Stimulated activated naive CD4-positive, alpha-beta T cell treated with Interleukin-2 at 50 U/mL for 16 hours (primary cell): ENCODE results near the gene BIK.

Experiments
- DNase-seq: peaks from one replicate; lab custom pipeline; 2025; lab: John Stamatoyannopoulos, UW

Gene BIK, protein sequence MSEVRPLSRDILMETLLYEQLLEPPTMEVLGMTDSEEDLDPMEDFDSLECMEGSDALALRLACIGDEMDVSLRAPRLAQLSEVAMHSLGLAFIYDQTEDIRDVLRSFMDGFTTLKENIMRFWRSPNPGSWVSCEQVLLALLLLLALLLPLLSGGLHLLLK

DNA sequence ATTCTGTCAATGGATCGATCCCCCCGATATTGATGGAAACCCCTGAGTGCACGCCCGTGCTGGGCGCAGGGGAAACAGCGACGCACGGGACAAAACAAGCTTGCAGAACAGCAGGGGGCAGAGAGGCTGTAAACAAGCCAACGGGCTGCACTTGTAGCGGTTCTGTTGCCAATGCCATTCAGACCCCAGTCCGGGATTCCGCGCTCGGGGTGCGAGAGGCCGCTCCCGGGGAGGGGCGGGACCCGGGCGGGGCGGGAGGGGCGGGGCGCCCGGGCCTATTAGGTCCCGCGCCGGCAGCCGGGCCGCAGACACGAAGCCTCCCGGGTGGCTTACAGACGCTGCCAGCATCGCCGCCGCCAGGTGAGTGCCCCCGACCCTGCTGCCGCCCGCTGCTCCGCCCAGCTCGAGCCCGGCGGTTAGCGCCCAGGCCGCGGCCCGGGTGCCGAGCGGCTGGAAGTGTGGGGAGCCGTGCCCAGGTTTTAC is at the start of gene BIK:
TSS of gene BIK (plus strand) at position 307 of the 483 bp plus-strand sequence. CDS start 13,273 bp downstream, outside the sequence.
- peak; percentile 14 for DNase-seq

DNA sequence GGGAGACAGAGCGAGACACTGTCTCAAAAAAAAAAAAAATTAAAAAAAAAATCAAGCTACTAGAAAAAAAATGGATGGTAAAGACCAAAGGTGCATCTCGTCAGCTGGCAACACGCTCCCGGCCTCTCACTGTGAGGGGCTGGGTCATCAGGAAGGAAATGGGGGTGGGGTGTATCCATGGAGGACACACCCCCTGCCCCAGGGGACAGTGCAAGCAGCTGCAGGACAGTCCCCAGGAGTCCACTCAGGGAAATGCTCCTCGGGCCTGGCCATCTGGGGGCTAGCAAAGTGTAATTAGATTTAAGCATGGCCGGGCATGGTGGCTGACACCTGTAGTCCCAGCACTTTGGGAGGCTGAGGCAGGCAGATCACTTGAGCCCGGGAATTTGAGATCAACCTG is 44.4 kb upstream of the BIK start:
- no peak for DNase-seq

DNA sequence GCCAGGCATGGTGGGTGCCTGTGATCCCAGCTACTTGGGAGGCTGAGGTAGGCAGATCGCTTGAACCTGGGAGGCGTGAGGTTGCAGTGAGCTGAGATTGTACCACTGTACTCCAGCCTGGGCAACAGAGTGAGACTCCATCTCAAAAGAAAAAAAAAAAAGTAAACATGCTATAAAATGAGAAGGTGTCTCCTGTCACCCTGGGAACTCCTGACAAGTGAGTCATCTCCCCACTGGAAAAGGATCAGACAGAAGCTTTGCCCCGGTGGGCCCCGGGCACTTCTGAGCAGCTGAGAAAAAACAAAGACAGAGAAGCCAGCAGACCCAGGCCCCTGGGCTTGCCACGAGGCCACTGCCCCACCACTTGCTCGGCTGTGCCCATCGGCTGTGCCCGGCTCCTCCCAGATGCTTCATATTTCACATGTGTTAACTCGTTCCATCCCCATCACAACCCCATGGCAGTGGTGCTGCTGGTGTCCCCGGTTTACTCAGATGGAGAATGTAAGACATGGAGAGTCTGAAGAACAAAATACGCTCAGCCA is 43.6 kb upstream of the BIK start:
- DNase-seq = no peak

DNA sequence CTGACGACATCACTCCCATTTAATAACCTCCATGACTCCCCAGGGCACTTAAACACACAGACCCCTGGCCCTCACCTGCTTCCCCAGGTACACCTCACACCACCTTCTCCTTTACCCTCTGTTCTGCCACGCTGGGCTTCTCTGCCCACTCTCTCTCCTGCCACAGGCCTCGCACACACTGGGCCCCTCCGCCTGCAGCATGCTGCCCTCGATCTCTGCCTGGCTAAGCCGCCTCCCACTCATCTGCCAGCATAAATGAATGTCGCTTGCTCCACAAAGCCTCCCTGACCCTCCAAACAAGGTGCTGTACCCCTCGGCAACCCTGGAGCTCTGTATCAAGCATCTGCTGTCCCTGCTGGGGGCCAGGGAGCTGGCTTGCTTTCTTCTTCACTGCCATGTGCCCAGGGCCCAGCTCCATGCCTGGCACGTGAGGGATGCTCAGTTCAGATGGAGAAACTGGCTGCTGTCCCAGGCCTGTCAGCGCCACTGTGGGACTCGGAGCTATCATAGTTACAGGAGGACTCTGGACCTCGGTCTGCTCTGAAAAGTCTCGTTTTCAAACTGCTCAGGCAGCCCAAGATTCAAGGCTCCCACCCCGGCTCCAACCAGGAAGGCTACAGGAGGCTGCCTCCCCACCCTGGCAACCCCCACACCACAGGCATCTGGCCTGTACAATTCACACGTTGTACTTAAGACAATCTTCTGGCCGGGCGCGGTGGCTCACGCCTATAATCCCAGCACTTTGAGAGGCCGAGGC is 33.3 kb upstream of the BIK start:
- DNase-seq = no peak

DNA sequence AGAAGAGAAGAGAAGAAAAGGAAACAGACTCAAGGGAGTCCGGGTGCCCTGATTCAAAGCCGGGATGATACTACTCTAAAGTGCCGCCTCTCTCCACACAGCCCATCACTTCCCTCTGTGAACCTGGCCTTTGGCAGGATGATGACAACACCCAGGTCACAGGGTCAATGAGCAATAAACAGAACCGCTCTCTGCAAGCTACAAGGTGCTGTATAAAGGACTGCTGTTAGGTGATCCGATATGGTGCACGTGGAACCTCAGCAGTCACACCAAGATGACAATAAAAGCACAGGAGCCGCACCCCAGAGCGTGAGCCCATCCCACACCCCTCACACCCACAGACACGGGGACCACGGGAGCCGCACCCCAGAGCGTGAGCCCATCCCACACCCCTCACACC is 32.0 kb upstream of the BIK start:
- DNase-seq = no peak

DNA sequence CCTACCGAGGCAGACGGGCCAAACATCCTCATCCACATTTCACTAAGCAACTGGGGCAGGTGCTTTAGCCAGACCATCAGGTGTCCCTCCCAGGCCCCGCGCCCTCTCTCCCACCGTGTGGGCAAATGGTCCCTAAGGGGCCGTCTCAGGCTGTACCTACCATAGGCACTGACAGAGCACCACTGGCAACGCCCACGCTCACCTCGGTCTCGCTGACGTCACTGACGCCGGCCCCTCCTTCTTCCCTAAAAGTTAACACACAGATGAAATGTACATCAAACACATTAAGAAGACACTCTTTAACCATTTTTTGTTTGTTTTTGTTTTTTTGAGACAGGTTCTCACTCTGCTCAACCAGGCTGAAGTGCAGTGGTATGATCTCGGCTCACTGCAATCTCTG is 30.8 kb upstream of the BIK start:
- no peak for DNase-seq

DNA sequence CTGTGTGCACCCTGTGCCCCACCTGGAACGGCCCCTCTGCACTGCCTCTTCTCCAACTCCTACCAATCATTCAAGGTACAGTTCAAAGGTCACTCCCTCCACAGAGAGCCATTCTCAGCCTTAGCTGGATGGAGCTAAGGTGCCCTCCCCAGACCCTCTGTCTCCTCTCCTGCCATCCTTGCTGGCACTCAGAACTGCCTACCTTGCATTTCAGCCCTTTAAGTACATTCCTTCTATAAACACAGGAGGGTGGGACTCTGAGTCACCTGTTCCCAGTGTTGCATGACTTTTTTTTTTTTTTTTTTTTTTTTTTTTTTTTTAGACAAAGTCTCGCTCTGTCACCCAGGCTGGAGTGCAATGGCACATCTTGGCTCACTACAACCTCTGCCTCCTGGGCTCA is 29.9 kb upstream of the BIK start:
- DNase-seq = no peak

DNA sequence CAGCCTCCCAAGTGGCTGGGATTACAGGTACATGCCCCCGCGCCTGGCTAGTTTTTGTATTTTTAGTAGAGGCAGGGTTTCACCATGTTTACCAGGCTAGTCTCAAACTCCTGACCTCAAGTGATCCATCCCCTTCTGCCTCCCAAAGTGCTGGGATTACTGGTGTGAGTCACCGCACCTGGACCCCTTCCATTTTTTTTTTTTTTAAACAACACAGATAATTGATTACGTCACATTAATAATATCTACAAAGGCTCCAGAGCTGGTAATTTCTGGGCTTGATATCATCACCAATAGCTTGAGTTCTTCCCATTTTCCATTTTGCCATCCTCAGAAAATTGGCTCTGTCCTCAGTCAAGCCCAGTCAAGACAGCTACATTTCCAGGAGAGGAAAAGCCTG is 28.6 kb upstream of the BIK start:
- DNase-seq = no peak

DNA sequence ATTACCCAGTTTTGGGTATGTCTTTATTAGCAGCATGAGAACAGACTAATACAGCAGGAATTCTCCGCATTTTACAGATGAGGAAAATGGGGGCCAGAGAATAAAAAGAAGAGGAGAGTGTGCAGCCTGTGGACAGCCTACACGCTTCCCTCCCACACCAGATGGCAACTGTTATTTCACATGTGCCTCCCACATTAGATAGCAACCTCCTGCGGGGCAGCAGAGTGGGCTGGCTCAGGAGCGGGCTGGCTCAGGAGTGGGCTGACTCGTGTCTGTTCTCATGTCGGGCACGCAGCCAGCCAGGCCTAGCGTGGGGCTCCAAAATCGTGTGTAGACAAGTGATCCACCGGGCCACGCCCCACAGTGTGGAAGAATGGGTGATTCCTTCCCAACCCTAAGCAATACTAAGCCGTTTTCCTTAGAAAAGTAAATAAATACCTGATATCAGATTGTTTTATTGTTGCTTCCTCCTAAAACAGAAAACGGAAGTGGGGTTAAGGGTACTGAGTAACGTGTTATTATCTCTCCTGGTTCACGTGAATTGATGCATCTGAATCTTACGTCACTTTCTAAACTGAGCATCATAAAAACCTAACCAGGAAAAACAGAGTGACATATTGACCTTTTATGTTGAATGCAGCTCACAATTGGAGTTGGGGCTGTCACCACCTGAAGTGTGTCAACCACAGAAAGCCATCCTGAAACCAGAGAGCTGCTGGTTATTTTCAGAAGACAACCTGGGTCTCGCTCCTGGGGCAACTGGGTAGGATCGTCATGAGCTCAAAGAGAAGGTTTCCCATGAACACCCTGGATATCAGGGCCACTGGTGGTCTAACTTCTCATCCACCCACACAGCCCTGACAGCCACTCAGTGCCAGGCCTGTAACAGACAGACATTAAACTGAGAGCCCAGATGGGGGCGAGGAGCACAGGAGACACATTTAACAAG is 24.6 kb upstream of the BIK start:
- DNase-seq = no peak

DNA sequence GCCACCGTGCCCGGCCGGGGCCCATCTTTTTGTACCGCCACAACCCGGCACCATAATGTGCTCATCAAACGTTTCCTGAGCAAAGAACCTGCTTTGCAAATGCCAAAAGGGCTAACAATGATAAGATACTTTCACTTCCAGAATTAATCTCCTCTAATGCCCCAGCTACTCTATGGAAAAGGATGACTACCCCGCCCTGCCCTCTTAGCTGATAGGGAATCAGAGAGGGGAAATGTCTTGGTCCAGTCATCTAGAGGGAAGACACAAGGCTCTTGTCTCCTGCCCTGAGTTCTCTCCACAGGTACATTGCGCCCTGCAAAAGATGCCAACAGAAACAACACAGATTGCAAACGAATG is 21.9 kb upstream of the BIK start:
- no peak for DNase-seq

DNA sequence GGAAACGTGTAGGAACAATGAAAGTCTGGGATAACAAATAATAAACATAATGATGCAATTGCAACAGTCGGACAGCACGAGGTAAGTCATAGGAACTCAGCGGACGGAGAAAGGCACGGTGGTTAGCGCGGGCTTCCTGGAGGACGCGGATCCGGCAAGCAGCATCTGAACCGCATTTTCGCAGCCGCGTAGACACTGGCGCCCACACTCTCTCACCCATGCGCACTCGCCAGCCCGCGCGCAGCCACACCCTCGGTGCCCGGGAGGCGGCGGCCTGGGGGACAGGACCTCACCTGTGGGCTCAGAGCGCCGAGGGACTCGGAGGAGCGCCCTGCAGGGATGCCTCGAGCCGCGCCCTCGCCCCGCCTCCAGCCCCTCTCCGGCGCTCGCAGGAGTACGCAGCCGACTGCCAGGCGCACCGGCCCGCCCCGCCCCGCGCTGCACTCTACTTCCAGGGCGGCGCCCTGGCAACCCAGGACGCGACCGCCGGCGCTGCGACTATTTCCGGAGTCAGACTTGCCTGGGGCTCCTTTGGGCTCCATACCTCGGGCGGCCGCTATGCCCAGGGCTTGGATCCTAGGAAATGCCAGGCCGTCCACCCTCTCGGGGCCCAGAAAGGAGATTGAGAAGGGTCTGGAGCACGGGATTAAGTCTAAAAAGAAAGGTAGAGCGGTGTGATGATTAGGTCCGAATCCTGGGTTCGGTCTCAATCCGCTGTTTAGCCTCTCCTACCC is 21.4 kb upstream of the BIK start, which contains the start of gene TTLL1:
TSS of gene TTLL1 (minus strand) at position 408 of the 734 bp plus-strand sequence. CDS start 13,805 bp downstream, outside the sequence.
- peak; percentile 88 for DNase-seq

DNA sequence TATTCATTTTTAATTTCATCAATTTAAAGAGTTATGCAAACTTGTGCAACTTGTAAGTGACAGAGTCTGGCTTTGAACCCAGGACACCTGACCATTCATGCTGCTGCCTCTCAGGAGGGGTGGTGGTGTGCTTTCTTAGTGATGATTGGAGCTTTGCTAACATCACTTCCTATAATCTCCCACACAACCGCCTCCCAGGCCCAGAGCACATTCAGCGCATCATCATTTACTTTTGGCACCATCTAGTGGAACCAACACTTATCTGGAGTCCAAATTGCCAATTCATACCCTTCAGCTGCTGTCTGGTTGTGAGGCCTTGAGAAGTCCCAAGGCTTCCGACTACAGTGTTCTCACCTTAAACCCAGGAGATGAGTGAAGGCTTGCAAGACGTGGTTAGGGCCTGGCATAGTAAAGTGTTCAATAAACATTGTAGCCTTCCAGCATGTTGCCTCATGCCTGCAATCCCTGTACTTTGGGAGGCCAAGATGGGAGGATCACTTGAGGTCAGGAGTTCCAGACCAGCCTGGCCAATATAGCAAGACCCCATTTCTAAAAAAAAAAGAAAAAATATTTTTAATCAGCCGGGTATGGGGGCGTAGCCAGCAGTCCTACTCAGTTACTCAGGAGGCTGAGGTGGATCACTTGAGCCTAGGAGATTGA is 20.3 kb upstream of the BIK start:
- peak; percentile 37 for DNase-seq

DNA sequence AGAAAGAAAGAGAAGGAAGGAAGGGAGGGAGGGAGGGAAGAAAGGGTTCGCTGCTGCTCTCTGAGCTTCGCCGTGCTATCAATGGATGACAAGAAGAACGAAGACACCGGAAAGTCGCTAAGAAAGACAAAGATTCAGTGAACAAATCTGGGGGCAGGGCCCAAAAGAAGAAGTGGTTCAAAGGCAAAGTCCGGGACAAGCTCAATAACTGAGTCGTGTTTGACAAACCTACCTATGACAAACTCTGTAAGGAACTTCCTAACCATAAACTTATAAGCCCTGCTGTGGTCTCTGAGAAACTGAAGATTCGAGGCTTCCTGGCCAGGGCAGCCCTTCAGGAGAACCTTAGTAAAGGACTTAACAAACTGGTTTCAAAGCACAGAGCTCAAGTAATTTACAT is 18.5 kb upstream of the BIK start:
- DNase-seq = no peak

DNA sequence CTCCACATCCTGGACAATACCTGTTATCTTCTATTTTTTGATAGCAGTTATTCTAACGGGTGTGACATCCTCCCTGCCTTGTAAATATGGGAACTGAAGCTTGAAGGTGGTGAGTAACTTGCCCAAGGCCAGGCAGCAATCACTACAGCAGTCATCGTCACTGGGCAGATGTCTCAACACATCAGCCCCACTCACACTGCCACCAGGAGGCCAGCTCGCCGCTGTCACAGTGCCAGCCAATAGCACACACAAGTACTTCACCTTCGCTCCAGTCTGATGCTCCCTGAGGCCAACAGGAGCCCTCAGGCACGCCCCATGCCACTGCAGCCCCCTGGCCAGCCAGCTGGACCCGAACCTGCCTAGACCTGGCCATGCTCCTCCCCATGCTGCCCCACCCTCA is 16.5 kb upstream of the BIK start:
- no peak for DNase-seq

DNA sequence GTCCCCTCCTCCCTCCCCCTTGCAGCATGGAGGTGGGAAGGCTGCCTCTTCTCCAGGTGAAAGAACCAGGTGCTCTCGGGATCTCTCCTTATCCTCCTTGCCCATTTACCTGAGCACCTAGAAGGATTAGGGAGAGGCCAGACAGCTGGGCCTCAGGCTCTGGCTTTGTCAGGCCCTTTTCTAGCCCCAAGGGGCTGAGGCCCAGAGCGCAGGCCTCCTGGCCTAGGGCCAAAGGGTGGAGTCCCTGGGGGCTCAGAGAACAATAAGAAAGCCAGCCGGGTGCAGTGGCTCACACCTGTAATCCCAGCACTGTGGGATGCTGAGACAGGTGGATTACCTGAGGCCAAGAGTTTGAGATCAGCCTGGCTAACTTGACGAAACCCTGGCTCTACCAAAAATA is 16.0 kb upstream of the BIK start:
- DNase-seq = no peak

DNA sequence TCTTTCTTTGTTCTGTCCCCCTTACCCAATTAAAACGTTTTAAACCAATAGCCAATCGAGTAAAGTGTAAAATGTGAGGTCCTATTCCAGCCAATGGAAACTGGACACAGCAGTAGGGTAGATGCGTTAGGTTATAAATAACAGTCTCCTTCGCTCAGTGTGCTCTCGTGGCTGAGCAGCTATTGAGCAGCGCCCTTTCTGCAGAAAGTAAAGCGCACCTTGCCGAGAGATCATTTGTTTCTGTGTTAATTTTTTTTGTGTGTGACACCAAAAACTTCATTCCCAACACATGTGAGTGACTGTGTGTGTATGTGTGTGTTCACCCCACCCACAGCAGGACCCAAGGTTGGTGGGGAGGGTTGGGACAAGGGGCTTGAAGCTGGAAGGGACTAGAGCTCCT is 14.1 kb upstream of the BIK start:
- DNase-seq = no peak

DNA sequence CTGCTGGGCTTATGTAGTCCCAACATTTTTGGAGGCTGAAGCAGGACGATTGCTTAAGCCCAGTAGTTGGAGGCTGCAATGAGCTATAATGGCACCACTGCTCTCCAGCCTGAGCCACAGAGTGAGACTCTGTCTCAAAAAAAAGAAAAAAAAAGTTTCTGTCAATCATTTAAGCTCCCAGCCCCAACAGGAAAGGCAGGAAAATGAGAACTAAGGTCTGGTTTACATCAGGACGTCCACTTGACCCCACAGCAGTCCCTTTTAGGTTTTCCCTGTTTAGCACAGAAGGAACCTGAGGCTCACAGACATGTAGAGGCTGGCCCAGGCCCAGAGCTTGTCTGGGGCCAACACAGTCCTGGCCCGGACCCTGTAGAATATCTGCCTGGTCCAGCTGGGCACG is 12.2 kb upstream of the BIK start:
- no peak for DNase-seq

DNA sequence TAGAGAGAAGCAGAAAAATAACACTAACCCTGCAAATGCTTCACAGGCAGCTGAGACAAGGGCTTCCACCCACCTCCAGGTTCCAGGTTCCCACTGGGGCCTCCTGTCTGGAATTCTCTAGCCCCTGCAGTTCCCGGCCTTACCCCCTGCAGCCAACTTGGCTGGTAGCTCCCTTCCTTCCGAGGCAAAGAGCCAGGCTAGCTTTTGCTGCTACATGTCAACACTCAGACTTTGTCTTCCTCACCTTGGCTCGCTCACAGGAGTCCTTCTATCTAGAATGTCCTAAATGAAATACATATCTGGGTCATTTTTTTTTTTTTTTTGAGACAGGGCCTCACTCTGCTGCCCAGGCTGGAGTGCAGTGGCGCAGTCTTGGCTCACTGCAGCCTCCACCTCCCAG is 11.5 kb upstream of the BIK start:
- no peak for DNase-seq

DNA sequence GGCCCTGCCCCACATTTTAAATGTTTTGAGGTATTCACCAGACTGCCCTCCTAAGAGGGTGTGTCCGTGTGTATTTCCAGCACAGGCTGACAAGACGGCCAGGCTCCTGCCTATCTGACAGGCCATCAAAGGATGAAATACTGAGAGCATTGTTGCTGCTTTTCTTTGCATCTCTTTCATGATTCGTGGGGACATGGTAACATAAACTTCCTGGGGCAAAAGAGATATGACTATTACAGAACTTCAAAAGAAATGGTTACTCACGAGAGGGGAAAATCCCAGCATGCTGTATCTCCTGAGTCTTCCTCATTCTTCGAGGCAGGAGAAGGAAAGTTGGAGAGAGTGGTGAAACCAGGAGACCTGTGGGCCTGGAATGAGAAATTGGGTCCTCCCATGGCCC is 10.3 kb upstream of the BIK start:
- DNase-seq = no peak

DNA sequence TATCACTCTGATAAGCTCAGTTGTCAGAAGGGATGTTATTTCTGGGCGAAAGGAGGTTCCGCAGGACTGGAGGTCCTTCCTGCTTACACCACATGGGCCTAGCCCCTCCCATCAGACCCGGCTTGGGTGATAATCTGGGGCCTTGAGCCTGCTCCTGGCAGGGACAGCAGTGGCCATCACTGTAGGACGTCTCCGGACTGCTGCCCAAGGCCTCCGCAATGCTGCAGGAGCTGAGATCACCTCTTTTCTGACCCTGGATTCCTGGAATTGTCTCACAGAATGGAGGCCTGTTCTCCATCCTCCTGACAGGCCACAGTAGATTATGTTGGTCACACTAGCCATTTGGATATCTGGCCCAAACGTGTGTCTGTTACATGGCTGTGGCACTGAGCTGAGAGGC is 9.2 kb upstream of the BIK start:
- DNase-seq = no peak

DNA sequence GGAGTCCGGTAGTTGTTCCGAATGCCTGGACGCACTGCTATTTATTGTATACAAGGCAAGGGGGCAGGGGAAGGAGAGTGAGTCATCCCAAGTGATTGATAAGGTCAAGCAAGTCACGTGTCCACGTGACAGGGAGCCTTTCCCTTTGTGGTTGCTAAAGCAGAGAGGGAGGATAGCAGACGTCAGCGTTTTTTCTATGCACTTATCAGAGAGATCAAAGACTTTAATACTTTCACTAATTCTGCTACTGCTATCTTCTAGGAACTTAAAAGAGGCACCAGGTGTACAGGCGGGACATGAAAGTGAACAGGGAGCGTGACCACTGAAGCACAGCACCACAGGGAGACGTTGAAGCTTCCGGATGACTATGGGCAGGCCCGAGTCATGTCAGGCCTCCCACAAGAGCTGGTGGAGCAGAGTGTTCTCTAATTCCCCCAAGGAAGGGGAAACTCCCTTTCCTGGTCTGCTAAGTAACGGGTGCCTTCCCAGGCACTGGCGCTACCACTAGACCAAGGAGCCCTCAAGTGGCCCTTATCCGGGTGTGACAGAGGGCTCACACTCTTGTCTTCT is 6.4 kb upstream of the BIK start:
- DNase-seq = peak; percentile 11
